GOT3 (cell line): ENCODE data around the gene TRIM43.
"Not testable (repeated sequence)": the region's sequence is repeated elsewhere in the genome, so short reads cannot be mapped to it uniquely, and the experiment has no call there.

Experiments used
- DNase-seq: peaks from one replicate; lab custom pipeline; 2025; ENCODE audit warnings: mixed read lengths; lab: John Stamatoyannopoulos, UW

Gene TRIM43

GRCh38 chr2:95591701-95592100 lies at the start of gene TRIM43:
TSS of gene TRIM43 (plus strand) at chr2:95592001. CDS start at chr2:95594024, 2,023 bp downstream.
- not testable (repeated sequence) for DNase-seq

DNA sequence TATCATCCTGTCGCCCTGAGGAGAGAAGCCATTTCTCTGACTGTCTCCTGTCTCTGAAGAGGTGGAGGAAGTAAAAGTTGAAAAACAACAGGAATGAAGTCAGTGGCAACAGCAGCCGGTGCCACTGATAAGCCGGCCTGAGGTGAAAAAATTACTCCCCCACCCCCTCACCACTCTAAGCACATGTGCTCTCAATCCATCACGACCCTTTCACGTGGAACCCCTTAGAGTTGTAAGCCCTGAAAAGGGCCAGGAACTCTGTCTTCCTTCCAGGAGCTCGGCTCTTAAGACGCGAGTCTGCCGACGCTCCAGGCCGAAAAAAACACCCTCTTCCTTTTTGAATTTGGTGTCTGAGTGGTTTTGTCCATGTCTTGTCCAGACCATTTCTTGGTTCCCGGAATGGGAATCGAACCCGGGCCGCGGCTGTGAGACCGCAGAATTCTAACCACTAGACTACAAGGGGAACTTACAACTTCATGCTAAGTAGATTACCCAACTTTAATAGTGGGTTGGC lies 40.7 kb upstream of the TRIM43 start:
- no peak for DNase-seq

GRCh38 chr2:95552911-95553310 lies 38.9 kb upstream of the TRIM43 start:
- DNase-seq: no peak

DNA sequence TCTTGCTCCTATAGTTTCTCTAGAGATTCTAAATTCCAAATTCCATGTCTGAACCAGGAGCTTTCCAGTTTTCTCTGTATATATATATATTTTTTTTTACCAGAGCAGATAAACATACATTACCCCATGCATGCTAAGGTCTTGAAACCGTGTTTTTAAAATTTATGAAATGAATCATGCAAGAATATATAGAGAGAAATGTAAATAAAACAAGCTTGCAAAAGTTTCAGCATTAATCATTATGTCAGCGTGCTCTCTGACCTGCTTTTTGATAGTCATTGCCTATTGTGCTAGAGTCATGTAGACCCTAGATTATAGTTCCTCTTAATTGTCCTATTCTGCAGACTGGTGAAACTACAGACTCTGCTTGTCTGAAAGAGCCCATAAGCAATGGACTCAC lies 22.6 kb upstream of the TRIM43 start:
- DNase-seq: no peak

GRCh38 chr2:95573866-95574265 lies 17.9 kb upstream of the TRIM43 start:
- DNase-seq: no peak

GRCh38 chr2:95574506-95574905 lies 17.3 kb upstream of the TRIM43 start:
- DNase-seq: no peak

DNA sequence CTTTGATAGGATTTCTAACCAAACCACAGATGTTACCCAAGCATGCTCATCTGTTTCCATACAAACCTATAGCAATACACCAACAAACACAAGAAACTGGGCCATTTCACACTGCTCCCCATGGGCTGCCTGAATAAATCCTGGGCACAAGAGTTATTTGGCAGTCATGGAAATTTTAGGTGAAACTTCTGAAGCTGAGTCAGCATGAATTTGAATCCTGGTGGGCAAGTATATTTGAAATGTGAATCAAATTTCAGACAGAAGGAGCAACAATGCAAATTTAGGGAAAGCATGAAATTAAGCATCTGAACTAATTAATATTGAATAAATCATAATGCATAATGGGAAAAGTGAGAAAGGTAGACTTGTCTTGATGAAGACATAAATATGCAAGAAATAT lies 15.9 kb upstream of the TRIM43 start:
- no peak for DNase-seq

- DNase-seq: no peak
These were observed 13.3 kb upstream of the TRIM43 start for GRCh38 chr2:95578539-95578938.

DNA sequence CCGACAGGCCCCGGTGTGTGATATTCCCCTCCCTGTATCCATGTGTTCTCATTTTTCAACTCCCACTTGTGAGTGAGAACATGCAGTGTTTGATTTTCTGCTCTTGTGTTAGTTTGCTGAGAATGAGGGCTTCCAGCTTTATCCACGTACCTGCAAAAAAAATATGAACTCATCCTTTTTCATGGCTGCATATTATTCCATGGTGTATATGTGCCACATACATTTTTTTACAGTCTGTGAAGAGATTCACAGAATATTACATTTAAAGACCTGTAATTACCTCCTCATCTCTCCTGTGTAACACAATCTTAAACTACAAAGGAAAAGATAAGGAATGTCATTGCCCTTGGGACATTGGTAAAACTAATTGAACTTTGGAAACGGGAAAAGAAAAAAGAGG lies 8.3 kb upstream of the TRIM43 start:
- DNase-seq: not testable (repeated sequence)

DNA sequence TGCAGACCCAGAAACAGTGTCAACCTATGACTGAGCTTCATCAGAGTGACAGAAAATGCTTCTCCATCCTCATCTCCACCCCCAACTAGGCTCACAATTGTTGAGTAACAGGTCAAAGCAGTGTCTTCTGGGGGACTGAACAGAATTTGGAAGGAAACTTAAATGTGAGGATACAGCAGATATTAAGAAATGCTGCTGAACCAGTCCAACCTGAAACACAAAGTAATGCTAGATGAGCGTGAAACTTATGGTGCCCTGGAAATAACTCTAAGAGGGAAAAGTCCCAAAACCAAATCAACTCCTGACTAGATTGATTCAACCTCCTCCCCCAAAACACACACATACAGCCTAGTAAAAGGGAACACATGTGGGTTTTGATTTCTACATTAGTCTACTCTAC lies 7.5 kb upstream of the TRIM43 start:
- not testable (repeated sequence) for DNase-seq

GRCh38 chr2:95589777-95590536 lies 1.8 kb upstream of the TRIM43 start:
- DNase-seq: not testable (repeated sequence)

DNA sequence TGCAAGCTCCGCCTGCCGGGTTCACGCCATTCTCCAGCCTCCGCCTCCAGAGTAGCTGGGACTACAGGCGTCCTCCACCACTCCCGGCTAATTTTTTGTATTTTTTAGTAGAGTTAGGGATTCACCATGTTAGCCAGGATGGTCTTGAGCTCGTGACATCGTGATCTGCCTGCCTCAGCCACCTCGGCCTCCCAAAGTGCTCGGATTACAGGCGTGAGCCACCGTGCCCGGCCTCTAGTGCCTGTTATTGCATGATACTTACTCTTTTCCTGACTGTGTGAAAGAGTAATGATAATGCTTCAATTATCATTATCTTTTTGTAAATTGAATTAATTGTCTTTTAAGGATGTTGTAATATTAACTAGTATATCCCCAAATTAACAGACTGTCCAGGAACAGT lies 1.2 kb downstream of the TRIM43 start:
- DNase-seq: not testable (repeated sequence)

DNA sequence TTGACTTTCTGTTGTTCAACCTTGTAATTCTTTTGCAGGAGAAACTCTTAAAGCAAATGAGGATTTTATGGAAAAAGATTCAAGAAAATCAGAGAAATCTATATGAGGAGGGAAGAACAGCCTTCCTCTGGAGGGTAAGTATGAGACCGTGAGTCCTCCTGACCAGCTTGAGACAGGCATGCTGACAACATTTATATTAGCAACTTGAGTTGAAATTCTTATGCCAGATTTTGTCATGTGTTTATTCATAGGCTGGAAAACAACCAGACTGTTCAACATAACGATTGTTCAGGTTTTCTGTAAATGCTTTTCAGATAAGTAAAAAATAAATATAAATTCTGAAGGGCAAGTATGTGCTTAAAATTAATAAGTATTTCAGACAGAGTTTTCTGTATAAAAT lies 3.2 kb downstream of the TRIM43 start:
- not testable (repeated sequence) for DNase-seq

DNA sequence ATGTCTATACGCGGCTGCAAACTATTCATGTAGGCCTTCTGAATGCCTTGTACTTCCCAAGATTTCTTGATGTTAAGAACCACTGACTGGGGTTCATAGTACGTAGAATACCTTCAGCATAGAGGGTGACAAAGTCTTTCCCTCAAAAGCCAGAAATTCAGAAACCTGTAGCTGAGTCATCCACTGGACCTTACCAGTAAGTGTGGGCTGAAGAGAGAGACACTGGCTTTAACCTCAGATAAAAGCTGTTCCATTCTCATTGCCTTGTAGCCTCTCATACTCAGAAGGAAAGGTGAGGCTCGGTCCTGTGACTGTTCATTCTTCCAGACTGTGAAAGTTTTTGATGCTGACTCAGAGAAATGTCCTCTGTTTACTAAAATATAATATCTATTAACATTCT lies 9.5 kb downstream of the TRIM43 start:
- DNase-seq: not testable (repeated sequence)

DNA sequence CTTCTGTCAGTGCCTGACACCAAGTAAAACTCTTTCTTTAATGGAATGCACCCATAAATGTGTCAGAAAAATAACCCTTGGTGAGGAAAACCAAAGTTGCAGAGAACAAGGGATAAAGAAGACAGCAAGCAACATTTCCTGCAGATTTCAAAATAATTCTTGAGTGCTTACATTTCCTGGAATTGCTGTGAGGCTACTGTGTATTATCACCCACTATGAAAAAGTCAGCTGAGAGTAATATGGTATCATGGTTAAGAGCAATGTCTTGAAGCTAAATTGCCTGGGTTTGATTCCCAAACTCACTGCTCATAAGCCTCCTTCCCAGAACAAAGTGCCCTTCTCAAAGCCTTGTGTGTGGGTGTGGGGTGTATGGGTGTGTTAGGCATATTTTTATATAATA lies 10.3 kb downstream of the TRIM43 start:
- not testable (repeated sequence) for DNase-seq

DNA sequence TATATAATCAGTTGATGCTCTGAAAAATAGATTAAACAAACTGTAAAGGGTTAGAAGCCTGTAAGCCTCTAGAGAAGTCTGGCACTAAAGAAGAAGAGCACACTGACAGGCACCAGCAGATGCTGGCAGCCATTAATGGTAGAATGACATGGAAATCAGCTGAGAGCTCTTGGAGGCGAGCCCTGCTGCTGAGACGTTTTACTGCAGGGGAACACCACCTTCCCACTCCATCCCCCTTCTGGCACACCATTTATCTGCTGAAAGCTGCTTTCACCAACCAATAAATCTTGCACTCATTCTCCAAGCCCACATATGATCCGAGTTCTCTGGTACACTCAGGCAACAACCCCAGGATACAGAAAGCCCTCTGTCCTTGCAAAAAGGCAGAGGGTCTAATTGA lies 16.6 kb downstream of the TRIM43 start:
- DNase-seq: not testable (repeated sequence)

- DNase-seq: not testable (repeated sequence)
These were observed 18.0 kb downstream of the TRIM43 start for GRCh38 chr2:95609764-95610163.

DNA sequence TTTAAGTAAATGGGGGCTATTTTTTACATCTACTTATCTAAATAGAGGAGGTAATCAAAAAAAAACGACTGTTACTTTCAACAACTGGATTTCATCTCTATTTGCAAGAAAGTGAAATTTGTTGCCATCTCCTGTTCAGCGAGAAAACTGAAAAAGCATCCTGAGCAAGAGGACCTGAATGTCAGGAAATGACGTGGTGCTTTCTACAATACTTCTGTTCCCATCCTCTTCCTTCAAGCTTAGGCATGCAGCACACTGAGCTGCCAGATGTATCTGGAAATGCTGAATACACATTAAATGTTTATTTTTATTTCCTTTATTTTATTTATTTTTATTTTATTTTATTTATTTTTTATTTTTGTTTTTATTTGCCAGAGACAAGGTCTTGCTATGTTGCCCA lies 21.2 kb downstream of the TRIM43 start:
- not testable (repeated sequence) for DNase-seq

DNA sequence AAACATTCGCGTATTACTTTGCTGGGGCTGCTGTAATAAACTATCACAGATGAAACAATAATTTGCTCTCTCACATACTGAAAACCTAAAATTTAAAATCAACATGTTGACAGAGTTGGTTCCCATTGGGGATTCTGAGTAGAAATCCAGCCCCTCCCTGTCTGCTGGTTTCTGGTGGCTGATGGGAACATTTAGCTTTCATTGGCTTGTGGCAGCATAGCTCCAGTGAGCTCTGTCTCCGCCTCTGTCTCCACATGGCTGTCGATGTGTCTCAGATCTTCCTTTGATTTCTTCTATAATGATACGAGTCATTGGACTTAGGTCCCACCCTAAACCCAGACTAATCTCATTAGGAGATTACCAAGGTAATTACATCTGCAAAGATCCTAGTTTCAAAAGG lies 30.9 kb downstream of the TRIM43 start:
- not testable (repeated sequence) for DNase-seq

GRCh38 chr2:95630987-95631386 lies 39.2 kb downstream of the TRIM43 start:
- DNase-seq: not testable (repeated sequence)

DNA sequence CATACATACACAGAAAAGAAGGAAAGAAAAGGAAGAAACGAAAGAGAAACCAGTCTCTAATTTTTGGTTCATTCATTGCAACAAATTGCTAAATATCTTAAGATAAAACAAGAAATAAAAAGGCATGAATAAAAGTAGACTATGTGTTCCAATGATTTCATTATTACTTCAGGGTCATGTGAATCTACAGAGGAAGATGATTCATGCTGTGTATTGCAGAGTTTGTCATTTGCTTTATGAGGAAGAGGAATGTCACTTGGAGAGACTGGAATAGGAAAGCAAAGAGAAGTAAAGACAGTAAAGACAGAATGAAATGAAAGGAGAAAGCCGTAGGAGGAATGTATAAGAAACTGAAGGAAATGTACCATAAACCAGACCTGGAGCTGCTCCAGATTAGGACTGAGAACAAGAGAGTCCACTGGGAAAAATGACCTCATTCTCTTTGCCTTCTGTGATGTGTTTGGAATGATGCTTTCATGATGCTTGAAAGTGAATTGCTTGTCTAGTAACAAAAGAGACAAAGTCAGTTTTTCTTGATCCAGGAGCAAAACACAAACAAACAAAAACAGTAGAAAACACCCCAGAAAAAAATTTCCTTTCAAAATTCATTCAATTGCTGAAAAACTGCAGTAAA lies 41.9 kb downstream of the TRIM43 start:
- not testable (repeated sequence) for DNase-seq

DNA sequence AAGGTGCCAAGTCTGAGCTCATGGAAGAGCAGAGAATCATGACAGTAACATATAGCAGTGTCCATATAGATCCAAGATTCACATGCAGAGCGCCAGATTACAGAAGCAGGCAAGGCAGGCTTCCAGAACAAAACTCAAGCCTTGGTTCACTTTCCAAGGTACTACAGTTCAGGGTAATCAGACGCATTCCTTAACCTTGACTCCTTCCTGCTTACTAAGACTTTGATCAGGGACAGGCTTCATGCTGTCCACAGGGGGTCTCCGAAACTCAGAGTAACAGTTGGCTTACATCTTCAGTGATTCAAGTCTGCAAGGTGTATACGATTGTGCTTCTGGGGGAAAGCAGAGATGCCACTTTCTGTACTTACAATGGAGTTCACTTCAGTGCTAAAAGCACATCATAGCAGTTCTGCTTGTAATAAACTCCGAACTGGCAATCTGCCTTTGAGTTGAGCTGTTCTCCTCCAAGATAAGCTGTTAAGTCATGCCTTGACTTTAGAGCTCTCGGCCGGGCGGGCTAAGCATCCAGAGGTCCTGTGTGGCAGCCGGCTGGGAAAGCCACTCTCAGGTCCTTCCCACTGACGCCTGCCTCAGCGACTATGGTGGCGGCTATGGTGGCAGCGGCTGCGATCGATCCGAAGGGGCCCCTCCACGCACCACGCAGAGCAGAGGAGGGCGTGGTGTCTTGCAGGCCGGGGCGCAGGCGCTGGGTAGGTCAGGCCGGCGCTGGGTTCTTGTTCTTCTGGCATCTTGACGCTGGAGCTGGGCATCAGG lies 48.9 kb downstream of the TRIM43 start:
- not testable (repeated sequence) for DNase-seq

- not testable (repeated sequence) for DNase-seq
These were observed 49.4 kb downstream of the TRIM43 start for GRCh38 chr2:95641289-95641575.
